Stimulated activated CD8-positive, alpha-beta memory T cell treated with anti-CD3 and anti-CD28 coated beads, Interleukin-12 subunit alpha, Interleukin-12 subunit beta, amount 100 ng/mL, for 24 hours (primary cell): ENCODE data around the gene TBR1.

ENCODE experiments used
- DNase-seq: peaks from one replicate; pipeline ENCODE4 v3.0.0-alpha.2; 2020; ENCODE audit errors: extremely low read depth

The TBR1 gene

DNA sequence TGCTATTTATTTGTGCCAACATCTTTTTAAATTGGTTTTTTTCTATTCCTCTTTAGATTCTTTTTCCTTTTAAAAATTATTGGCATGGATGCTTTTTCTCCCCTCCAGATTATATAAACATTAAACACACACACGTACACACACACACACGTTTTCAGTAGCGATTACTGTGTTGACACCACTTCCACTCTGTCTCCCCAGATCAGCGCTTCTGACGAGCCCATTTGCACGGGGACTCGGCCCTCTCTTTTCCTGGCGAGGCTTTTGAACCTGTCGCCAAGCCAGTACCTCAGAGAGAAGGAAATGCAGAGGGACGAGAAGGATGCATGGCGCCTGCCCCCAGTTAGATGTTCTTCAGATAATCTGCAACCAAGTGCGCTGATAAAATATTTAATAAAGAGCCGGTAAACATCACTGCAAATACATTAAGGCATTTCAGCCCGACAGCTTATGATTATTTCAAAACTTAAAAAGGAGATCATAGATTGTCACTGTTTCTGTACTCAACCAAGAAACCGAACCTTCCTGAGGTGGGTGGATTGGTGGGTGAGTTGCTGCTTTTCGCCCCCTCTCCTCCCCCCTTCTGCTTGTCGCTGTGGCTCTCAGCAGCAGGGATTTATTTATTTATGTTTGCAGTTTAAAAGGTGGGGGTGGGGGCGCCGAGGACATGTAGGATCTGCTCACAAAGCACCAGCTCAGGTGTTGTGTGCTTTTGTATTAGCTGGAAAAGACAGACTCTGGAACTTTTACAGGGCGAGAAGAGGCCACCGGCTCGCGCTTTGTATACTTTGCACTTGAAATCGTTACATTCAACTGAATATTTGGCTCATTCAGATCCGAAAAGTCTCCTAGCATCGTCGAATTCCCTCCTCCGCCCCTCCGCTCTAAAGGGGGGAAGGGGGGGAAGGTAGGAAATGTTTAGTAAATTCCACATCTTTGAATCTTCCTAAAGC, 787 bp upstream of the TBR1 start:
- no peak for DNase-seq

DNA sequence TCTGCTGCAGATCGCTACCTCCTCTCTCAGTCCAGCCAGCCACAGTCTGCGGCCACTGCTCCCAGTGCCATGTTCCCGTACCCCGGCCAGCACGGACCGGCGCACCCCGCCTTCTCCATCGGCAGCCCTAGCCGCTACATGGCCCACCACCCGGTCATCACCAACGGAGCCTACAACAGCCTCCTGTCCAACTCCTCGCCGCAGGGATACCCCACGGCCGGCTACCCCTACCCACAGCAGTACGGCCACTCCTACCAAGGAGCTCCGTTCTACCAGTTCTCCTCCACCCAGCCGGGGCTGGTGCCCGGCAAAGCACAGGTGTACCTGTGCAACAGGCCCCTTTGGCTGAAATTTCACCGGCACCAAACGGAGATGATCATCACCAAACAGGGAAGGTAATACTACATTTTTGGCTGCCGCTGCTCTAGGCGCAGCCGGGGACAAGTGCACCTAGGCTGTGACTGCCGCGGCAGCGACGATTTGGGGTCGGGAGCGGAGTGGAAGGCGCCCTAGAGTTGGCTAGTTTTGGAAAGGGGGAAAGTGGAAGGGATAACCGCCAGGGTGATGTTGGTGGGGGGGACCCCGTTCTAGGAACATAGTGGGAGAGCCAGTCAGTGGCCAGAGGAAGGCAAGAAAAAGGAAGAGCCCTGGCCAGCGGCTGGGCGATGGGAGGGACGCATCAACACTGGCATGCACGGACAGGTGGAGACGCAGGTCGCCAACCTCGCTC, 776 bp downstream of the TBR1 start:
- no peak for DNase-seq

DNA sequence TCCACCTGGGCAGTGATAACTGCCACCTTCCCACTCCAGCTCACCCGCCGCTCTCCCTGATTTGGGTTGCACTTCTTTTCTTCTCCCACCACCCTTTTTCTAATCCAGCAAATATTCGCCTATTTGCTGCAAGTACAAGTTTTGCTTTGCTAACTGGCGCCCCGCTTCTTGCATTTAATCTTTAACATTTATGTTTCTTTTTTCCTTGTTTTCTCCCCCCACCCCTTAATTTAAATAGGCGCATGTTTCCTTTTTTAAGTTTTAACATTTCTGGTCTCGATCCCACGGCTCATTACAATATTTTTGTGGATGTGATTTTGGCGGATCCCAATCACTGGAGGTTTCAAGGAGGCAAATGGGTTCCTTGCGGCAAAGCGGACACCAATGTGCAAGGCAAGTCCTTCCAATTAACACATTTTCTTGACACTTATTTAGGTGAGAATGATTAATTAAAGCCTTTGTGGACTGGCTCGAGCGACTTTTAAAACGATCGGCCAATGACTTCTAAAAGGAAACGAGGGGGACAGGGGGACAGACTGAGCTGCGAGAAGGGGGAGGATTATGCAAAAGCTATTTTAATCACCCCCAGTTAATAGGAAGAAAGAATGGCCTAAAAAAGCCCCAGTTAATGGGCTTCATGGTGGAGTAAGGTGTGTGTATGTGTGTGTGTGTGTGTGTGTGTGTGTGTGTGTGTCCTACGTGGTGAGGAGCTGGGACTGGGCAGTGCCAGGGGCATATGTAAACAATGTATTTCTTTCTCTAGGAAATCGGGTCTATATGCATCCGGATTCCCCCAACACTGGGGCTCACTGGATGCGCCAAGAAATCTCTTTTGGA, 1.6 kb downstream of the TBR1 start:
- DNase-seq: no peak

DNA sequence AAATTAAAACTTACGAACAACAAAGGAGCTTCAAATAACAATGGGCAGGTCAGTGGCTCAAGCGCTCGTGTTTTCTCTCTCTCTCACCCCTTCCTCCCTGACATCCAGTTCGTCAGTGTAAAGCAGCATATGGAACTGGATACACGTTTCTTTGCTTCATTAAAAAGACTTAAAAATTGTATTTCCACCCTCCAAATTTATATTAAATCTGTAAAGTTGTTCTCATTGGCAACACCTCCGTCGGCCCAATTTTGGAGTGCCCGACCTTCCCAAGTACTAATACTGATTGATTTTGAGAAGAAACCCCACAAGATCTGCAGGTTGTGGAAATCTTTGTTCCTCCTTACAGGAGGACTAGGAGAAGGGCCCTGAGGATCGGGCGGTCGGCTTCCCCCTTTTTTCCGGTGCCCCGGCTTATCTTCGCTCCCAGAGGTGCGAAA, 2.2 kb downstream of the TBR1 start:
- no peak for DNase-seq

DNA sequence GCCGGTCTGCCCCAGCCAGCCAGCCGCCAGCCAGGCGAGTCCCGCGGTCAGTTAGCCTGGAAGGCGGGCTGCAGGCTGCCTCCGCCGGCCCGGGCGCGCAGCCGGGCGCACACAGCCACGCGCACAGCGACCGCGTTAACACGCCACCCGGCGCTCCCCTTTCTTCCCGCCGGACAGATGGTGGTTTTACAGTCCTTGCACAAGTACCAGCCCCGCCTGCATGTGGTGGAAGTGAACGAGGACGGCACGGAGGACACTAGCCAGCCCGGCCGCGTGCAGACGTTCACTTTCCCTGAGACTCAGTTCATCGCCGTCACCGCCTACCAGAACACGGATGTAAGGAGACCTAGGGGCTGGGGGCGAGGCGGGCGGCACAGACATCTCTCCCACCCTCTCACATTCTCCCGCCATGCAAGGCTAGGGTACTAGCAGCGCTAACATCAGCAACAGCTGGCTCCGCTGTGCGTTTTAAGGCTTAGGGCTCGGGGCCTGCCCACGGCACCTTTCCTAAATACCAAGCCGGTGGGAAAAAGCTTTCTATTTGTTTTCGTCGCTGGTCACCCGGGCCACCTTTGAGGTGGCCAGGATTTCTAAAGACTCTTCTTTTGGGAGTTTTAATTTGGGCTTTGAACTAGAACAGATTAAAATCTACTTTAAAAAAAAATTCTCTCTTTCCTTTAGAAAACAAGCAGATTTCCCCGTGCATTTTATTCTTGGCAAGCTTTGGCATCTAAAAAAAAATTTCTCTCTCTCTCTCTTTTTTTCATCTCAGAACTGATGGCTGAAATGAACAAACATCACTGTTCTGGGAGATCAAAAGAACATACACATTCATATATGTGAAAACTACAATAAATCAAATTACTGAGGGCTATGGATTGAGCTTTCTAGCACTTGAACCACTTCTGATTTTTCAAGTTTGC, 2.9 kb downstream of the TBR1 start:
- DNase-seq: no peak

DNA sequence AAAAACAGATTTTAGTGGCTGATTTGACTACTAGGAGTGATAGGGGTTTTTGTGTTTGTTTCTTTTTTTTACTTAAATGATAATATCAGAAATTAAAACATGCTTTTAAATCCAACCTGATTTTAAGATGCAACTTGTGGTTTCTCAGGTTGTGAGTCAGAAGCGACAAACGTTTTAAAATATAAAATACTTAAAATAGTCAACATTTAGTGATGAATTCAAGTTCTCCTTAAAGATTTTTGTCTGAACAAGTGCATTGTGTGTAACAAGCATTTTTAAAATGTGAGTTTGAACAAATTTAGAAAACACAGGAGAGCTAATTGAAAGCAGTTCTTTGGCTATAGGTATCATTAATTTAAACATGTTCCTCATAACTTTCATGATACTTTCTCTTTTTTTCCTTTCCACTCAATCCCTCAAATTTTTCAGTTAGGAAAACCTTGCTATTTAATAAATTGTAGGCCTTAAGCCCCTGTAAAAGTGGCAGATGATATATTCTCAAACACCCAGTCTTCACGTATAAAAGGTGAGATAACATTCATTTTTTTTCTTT, 3.6 kb downstream of the TBR1 start:
- DNase-seq: no peak

DNA sequence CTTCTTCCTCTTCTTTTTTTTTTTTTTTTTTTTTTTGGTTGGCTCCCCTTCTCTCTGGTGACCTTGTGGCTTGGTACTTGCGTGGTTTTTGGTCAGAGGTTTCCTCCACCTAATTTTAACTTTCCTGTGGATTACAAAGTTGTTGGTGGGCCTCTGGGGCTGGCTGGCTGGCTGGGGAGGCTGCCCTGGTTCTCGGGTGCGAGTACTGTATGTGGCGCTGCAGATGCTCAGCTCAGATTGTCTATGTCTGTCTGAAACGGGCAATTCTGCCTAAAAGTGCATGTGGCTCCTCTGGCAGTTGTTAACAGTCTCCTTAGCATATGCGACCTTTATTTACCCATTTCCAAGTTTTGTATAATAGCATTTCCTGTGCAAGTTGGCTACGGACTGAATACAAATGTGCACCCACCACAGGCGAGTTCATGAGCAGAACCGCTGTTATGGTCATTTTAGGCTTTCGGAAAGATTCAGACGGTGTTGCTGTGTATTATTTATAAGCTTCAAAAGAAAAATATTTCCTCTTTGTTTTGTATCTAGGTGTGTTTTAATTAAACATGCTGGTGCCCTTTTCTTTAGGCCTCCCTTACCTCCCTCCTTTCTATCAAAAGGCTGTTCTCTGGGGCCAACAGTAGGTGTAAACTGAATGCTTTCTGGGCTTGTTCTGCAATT, 4.4 kb downstream of the TBR1 start:
- DNase-seq: no peak

DNA sequence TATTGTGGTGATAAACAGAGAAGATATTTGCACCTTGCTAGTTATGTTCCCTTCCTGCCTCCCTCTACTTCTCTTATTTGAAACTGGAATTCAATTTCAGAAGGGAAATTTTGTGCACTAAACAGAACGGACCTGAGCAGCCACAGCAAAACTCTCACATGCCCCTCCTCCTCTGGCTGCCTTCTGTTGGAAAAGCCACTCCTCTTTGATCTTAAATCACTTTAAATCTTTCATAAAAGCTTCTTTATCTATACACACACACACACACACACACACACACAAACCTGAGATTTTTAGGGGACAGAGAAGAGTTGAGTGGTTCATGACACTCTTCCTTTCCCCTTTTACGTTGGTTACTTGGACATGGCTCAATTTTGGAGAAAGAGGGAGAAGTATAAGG, 5.6 kb downstream of the TBR1 start:
- DNase-seq: no peak

DNA sequence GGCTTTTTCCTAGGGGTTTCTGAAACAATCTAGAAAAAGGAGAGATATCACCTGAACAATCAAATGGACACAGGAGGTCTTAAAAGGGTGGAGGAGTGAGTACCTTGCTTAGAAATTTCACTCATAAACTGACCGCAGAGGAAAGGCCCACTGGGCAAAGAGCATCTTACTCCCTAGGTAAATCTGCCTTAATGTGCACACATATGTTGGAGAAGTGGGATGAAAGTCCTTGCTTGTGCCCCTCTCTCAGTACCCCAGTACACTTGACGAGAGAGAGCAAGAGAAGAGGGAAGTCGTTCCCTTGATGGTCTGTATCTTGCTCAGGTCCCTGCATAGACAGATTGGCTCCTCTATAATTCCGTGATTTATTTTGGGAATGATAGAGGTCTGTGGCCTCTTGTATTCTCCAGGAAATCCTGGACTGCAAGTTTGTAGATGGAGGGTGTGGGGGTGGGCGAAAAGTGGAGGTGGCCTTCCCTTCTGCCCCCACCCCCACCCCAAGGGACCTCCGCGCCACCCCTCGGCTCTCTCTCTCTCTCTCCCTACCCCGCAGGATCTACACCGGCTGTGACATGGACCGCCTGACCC, 6.8 kb downstream of the TBR1 start:
- DNase-seq: no peak

DNA sequence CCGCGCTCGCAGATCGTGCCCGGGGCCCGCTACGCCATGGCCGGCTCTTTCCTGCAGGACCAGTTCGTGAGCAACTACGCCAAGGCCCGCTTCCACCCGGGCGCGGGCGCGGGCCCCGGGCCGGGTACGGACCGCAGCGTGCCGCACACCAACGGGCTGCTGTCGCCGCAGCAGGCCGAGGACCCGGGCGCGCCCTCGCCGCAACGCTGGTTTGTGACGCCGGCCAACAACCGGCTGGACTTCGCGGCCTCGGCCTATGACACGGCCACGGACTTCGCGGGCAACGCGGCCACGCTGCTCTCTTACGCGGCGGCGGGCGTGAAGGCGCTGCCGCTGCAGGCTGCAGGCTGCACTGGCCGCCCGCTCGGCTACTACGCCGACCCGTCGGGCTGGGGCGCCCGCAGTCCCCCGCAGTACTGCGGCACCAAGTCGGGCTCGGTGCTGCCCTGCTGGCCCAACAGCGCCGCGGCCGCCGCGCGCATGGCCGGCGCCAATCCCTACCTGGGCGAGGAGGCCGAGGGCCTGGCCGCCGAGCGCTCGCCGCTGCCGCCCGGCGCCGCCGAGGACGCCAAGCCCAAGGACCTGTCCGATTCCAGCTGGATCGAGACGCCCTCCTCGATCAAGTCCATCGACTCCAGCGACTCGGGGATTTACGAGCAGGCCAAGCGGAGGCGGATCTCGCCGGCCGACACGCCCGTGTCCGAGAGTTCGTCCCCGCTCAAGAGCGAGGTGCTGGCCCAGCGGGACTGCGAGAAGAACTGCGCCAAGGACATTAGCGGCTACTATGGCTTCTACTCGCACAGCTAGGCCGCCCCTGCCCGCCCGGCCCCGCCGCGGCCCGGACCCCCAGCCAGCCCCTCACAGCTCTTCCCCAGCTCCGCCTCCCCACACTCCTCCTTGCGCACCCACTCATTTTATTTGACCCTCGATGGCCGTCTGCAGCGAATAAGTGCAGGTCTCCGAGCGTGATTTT, 7.6 kb downstream of the TBR1 start:
- no peak for DNase-seq

DNA sequence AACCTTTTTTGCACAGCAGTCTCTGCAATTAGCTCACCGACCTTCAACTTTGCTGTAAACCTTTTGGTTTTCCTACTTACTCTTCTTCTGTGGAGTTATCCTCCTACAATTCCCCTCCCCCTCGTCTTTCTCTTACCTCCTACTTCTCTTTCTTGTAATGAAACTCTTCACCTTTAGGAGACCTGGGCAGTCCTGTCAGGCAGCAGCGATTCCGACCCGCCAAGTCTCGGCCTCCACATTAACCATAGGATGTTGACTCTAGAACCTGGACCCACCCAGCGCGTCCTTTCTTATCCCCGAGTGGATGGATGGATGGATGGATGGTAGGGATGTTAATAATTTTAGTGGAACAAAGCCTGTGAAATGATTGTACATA, 8.3 kb downstream of the TBR1 start:
- no peak for DNase-seq

DNA sequence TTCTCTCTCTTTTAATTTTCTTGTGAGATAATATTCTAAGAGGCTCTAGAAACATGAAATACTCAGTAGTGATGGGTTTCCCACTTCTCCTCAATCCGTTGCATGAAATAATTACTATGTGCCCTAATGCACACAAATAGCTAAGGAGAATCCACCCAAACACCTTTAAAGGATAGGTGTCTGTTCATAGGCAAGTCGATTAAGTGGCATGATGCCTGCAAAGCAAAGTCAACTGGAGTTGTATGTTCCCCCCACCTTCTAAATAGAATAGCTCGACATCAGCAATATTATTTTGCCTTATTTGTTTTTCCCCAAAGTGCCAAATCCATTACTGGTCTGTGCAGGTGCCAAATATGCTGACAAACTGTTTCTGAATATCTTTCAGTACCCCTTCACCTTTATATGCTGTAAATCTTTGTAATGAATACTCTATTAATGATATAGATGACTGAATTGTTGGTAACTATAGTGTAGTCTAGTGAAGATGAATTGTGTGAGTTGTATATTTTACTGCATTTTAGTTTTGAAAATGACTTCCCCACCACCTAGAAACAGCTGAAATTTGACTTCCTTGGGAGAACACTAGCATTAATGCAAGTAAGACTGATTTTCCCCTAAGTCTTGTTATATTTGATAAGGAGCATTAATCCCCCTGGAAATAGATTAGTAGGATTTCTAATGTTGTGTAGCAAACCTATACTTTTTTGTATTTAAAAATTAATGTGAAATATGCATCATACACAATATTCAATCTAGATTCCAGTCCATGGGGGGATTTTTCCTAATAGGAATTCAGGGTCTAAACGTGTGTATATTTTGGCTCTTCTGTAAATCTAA, 9.0 kb downstream of the TBR1 start:
- no peak for DNase-seq

DNA sequence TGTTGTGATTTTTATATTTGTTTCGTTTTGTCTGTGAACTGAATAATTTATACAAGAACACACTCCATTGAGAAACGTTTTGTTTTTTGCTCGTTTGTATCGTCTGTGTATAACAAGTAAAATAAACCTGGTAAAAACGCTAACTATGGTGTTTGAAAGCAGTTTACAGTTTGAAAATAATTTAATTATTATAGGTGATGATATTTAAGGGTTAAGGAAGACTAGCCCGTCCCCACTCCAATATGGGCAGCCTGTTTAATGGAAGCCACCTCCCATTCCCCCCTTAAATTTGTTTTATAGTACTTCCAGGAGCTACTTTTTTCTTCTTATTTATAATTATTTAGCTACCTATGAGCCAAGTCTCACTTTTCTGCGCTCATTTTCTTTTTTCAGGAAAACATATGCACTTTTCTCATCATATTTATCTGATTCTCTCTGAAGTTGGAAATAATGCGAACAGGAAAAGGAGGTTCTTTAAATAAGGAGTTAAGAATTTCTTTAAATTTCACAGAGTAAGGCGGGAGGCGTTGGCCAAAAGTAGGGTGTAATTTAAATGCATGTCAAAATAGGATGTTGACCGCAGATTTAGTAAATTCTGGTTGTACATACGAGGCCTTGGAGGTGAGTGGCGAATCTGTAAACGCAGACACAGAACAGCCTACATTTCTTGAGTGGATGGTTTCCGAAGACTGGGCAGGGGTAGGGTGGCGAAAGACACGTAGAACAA, 9.8 kb downstream of the TBR1 start:
- DNase-seq: no peak

DNA sequence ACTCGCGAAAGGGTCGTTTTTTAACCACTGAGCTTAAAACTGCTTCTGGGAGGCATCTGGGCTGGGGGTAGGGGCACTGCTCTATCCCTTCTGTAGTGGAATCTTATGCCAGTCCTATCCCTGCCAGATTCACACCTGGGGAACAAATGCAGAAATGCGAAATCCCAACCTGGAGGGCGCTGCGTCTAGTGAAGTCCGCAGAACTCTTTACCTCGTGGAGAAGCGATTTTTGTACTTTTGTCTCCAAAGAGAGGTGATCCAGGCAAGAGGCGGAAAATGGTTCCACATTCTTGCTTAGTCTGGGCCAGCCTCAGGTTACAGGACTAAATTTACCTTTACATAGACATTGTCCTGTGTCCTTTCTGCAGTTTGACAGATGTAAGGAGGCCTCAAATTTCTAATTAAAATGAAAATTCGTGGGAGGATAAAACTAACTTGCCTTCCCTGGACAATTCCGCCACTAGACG, 10.4 kb downstream of the TBR1 start:
- DNase-seq: no peak

DNA sequence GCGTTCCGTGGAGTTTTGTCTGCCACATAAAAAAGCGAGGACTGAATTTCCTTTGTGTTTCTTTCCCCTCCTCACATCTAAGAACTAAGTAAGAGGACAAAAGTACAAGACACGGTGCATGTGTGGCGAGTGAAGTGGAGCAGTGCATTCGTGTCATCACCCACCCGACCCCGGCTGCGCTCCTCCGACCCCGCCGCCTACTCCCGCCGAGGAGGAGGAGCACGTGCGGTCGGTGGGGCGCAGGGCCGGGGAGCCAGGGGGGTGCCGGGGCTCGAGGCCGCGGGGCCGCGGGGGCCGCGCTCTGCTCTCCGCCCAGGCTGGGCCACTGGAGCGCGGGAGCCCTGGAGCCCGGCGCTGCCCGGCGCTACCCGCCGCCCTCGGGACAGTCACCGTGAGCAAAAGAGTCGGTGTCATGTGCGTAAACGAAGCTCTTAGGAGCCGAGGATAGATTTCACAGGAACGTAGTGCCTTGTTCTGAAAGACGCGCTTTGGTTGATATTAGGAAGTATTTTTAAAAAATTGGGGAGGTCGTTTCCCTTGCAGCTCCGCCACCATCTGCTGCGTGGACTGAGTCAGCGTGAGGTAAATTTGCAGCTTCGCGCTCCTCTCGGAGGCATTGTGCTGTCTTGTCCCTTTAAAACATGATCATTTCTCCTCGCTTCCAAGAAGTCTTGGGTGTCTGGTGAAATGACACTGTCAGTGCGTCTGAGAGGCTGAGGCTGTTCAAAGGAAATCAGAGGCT, 11.0 kb downstream of the TBR1 start:
- no peak for DNase-seq
